Sigmoid colon (tissue), 7 donors: ENCODE data around the gene OR5K4. TPM values are rescaled to one million over a fixed set of nuclear protein-coding genes. Genes with fewer than 3 reads are reported as not detected.

Source experiments
- DNase-seq: peaks from one replicate; pipeline ENCODE4 v3.0.0-alpha.2; 2019
- H3K27ac ChIP-seq, 4 donors: fragments of 200-600 bp; sonication (generic); one replicate each; pipeline ENCODE4 v1.5.1; 2016 to 2019; ENCODE audit warnings: mild to moderate bottlenecking in 1 of 4
- H3K27me3 ChIP-seq, 3 donors: fragments of 200-600 bp; sonication (generic); one replicate each; pipeline ENCODE4 v1.5.1; 2019; ENCODE audit warnings: mild to moderate bottlenecking in 1 of 3
- H3K36me3 ChIP-seq, 4 donors: fragments of 200-600 bp; sonication (generic); one replicate each; pipeline ENCODE4 v1.5.1; 2016 to 2019
- H3K4me1 ChIP-seq, 4 donors: fragments of 200-600 bp; sonication (generic); one replicate each; pipeline ENCODE4 v1.5.1; 2017 to 2019
- H3K4me3 ChIP-seq, 4 donors: fragments of 200-600 bp; sonication (generic); one replicate each; pipeline ENCODE4 v1.5.1; 2017 to 2019; ENCODE audit warnings: mild to moderate bottlenecking in 2 of 4, moderate library complexity in 1 of 4
- H3K9me3 ChIP-seq, 4 donors: fragments of 200-600 bp in 3 of 4; sonication (generic) in 3 of 4; one replicate each; pipeline versions ENCODE4 v1.5.1 to v1.6.1; 2013 to 2019
- CTCF ChIP-seq, 4 experiments: fragments of 450-650 bp in 3 of 4; fragments of 200-600 bp in 1 of 4; IDR thresholded peaks; one replicate each; pipeline ENCODE4 v1.5.1; 2016 to 2019; ENCODE audit warnings: antibody characterized with exemption in 4 of 4, mild to moderate bottlenecking in 3 of 4, moderate library complexity in 2 of 4
- EP300 ChIP-seq, 4 donors: sonication (generic); formaldehyde crosslinking; IDR thresholded peaks; one replicate each; pipeline ENCODE4 v1.6.1; 2017; ENCODE audit warnings: antibody characterized with exemption in 4 of 4
- POLR2A ChIP-seq, 2 donors: fragments of 450-650 bp; IDR thresholded peaks; one replicate each; pipeline ENCODE4 v1.6.1; 2016; ENCODE audit warnings: antibody characterized with exemption in 2 of 2, mild to moderate bottlenecking in 2 of 2, moderate library complexity in 2 of 2
- POLR2AphosphoS5 ChIP-seq, 4 donors: sonication (generic); formaldehyde crosslinking; IDR thresholded peaks; one replicate each; pipeline ENCODE4 v1.6.1; 2017; ENCODE audit warnings: antibody characterized with exemption in 4 of 4
- WGBS, 2 donors: extraction: QIAGEN DNeasy Blood & Tissue Kit; methylation state at CpG; one replicate each; pipeline ENCODE4 v1.1.7; 2013; 5-methylcytosine and 5-hydroxymethylcytosine counted together
- intact Hi-C: fragments of 100-400 bp; cut with DNase I; formaldehyde crosslinking; loops from one replicate; pipeline ENCODE4 v1.15.1; 2023
- polyA plus RNA-seq, 3 donors: library from polyadenylated mRNA; stranded (reverse); fragments of 200-250 nt; gene quantifications; one replicate each; pipeline ENCODE4 v1.2.3, GENCODE V29; 2013
- total RNA-seq, 4 donors: library from RNA; depleted of rRNA; stranded (reverse); fragments of >200 nt; gene quantifications; one replicate each; pipeline ENCODE4 v1.1.0, GENCODE V29; 2016
- donor health status: healthy with polysubstance abuse.
- donor health status: Bipolar disorder and iron deficiency.
- donor health status: healthy.

Gene OR5K4
- total and polyA plus RNA-seq, 7 donors, result not detected

GRCh38 chr3:98398513-98398912, 44.9 kb downstream of the OR5K4 start:
- intact Hi-C loops, result no loop called here
- no peak overlapping the region for H3K4me3 ChIP-seq
- TF ChIP-seq POLR2AphosphoS5 (IDR thresholded peaks at IDR 0.05), result no peak
- no peak for TF ChIP-seq POLR2A (IDR thresholded peaks at IDR 0.05)
- no peak for TF ChIP-seq EP300 (IDR thresholded peaks at IDR 0.05)
- no peak for TF ChIP-seq CTCF (IDR thresholded peaks at IDR 0.05)
- no peak overlapping the region for H3K27ac ChIP-seq
- no peak for DNase-seq
- peaks cover 0 to 6% (median 1%) of the 10 kb centered on the region in 4 donors for H3K9me3 ChIP-seq
- no peaks in the 10 kb centered on the region for H3K4me1 ChIP-seq
- H3K36me3 ChIP-seq, result no peaks in the 10 kb centered on the region
- H3K27me3 ChIP-seq, result no peaks in the 10 kb centered on the region

GRCh38 chr3:98402507-98402906, 48.9 kb downstream of the OR5K4 start:
- Histone ChIP-seq H3K36me3 (no peaks in the 10 kb centered on the region), H3K4me1 (no peaks in the 10 kb centered on the region), H3K9me3 (peaks cover 4 to 10% (median 7%) of the 10 kb centered on the region in 4 donors), H3K27me3 (no peaks in the 10 kb centered on the region), H3K4me3 (no peak overlapping the region), H3K27ac (no peak overlapping the region)
- no peak for DNase-seq
- 88 to 90% methylated on average over 1 of the region's 1 CpG for WGBS, 2 donors
- TF ChIP-seq POLR2A (IDR thresholded peaks at IDR 0.05) (no peak), POLR2AphosphoS5 (IDR thresholded peaks at IDR 0.05) (no peak), EP300 (IDR thresholded peaks at IDR 0.05) (no peak), CTCF (IDR thresholded peaks at IDR 0.05) (no peak)
- intact Hi-C loops, result no loop called here

- H3K36me3 ChIP-seq, result no peaks in the 10 kb centered on the region
- no peaks in the 10 kb centered on the region for H3K27me3 ChIP-seq
- DNase-seq, result no peak
- H3K4me3 ChIP-seq, result no peak overlapping the region
- peaks cover 4 to 10% (median 6%) of the 10 kb centered on the region in 4 donors for H3K9me3 ChIP-seq
- H3K27ac ChIP-seq, result no peak overlapping the region
- no peak for TF ChIP-seq POLR2A (IDR thresholded peaks at IDR 0.05)
- TF ChIP-seq EP300 (IDR thresholded peaks at IDR 0.05), result no peak
- no peak for TF ChIP-seq POLR2AphosphoS5 (IDR thresholded peaks at IDR 0.05)
- TF ChIP-seq CTCF (IDR thresholded peaks at IDR 0.05), result no peak
- intact Hi-C loops, result no loop called here
- H3K4me1 ChIP-seq, result no peaks in the 10 kb centered on the region
Measured at GRCh38 chr3:98404010-98404409, 50.4 kb downstream of the OR5K4 start.

Other genes with a start within 250 kb of the OR5K4 start
- gene OR5H1, start 223.1 kb upstream of the OR5K4 start, total RNA-seq, result not detected
- not detected for gene OR5H1, start 223.1 kb upstream of the OR5K4 start, polyA plus RNA-seq
- not detected for gene OR5H14, start 206.4 kb upstream of the OR5K4 start, total RNA-seq
- gene OR5H14, start 206.4 kb upstream of the OR5K4 start, polyA plus RNA-seq, result not detected
- not detected for gene OR5H15, start 187.2 kb upstream of the OR5K4 start, total RNA-seq
- gene OR5H15, start 187.2 kb upstream of the OR5K4 start, polyA plus RNA-seq, result not detected
- gene OR5H6, start 89.6 kb upstream of the OR5K4 start, total RNA-seq, result not detected
- gene OR5H6, start 89.6 kb upstream of the OR5K4 start, polyA plus RNA-seq, result not detected
- gene OR5H2, start 71.3 kb upstream of the OR5K4 start, total RNA-seq, result not detected
- not detected for gene OR5H2, start 71.3 kb upstream of the OR5K4 start, polyA plus RNA-seq
- gene OR5K3, start 36.8 kb downstream of the OR5K4 start, total RNA-seq, result not detected
- not detected for gene OR5K3, start 36.8 kb downstream of the OR5K4 start, polyA plus RNA-seq
- gene OR5K1, start 109.3 kb downstream of the OR5K4 start, total RNA-seq, result not detected
- not detected for gene OR5K1, start 109.3 kb downstream of the OR5K4 start, polyA plus RNA-seq
- gene OR5K2, start 143.8 kb downstream of the OR5K4 start, total RNA-seq, result not detected
- gene OR5K2, start 143.8 kb downstream of the OR5K4 start, polyA plus RNA-seq, result not detected
- gene CLDND1, start 169.0 kb downstream of the OR5K4 start, total RNA-seq, result 100 to 1,000 TPM; 193 to 301 (median 240) TPM
- 10 to 100 TPM; 17.1 to 38.0 (median 34.8) TPM for gene CLDND1, start 169.0 kb downstream of the OR5K4 start, polyA plus RNA-seq
- gene GPR15, start 178.1 kb downstream of the OR5K4 start, total RNA-seq, result under 1 TPM in 1 of 4 donors, not detected in 3; 0.66 TPM
- 1 to 10 TPM in 2 of 3 donors, under 1 TPM in 1; 0.92 to 3.5 (median 3.0) TPM for gene GPR15, start 178.1 kb downstream of the OR5K4 start, polyA plus RNA-seq
- 10 to 100 TPM; 15.3 to 32.7 (median 17.3) TPM for gene CPOX, start 239.8 kb downstream of the OR5K4 start, total RNA-seq
- gene CPOX, start 239.8 kb downstream of the OR5K4 start, polyA plus RNA-seq, result 10 to 100 TPM in 1 of 3 donors, 1 to 10 TPM in 2; 4.2 to 11.8 (median 6.7) TPM